ENCODE data around the gene TIMP2.

The TIMP2 gene

GRCh38 chr17:78957128-78957527 lies 31.9 kb upstream of the TIMP2 start:
- Histone ChIP-seq H3K9me3 (ENCODE audit: severe bottlenecking) (no peaks in the 10 kb centered on the region), H3K4me1 (ENCODE audit: insufficient read depth, poor library complexity, severe bottlenecking) (no peaks in the 10 kb centered on the region), H3K27me3 (ENCODE audit: insufficient read depth, poor library complexity, severe bottlenecking) (no peaks in the 10 kb centered on the region), H3K27ac (ENCODE audit: poor library complexity, severe bottlenecking) (no peak overlapping the region), H3K36me3 (ENCODE audit: low read depth) (no peaks in the 10 kb centered on the region), H3K4me3 (ENCODE audit: severe bottlenecking) (no peak overlapping the region)
- DNase-seq (ENCODE audit: low spot score) (no peak), ATAC-seq (ENCODE audit: low read depth) (no peak)
- no peak for TF ChIP-seq CTCF (IDR thresholded peaks at IDR 0.05; ENCODE audit: poor library complexity, severe bottlenecking)

GRCh38 chr17:78956254-78956653 lies 31.1 kb upstream of the TIMP2 start:
- no peaks in the 10 kb centered on the region for H3K36me3 ChIP-seq (ENCODE audit: low read depth)
- H3K27me3 ChIP-seq (ENCODE audit: insufficient read depth, poor library complexity, severe bottlenecking): no peaks in the 10 kb centered on the region
- ATAC-seq (ENCODE audit: low read depth) (no peak), DNase-seq (ENCODE audit: low spot score) (no peak)
- no peaks in the 10 kb centered on the region for H3K4me1 ChIP-seq (ENCODE audit: insufficient read depth, poor library complexity, severe bottlenecking)
- H3K27ac ChIP-seq (ENCODE audit: poor library complexity, severe bottlenecking): no peak overlapping the region
- no peak overlapping the region for H3K4me3 ChIP-seq (ENCODE audit: severe bottlenecking)
- H3K9me3 ChIP-seq (ENCODE audit: severe bottlenecking): no peaks in the 10 kb centered on the region
- no peak for TF ChIP-seq CTCF (IDR thresholded peaks at IDR 0.05; ENCODE audit: poor library complexity, severe bottlenecking)

GRCh38 chr17:78954684-78955083 lies 29.5 kb upstream of the TIMP2 start:
- H3K36me3 ChIP-seq (ENCODE audit: low read depth): no peaks in the 10 kb centered on the region
- no peak for TF ChIP-seq CTCF (IDR thresholded peaks at IDR 0.05; ENCODE audit: poor library complexity, severe bottlenecking)
- H3K9me3 ChIP-seq (ENCODE audit: severe bottlenecking): no peaks in the 10 kb centered on the region
- H3K4me1 ChIP-seq (ENCODE audit: insufficient read depth, poor library complexity, severe bottlenecking): no peaks in the 10 kb centered on the region
- H3K27me3 ChIP-seq (ENCODE audit: insufficient read depth, poor library complexity, severe bottlenecking): no peaks in the 10 kb centered on the region
- ATAC-seq (ENCODE audit: low read depth): no peak
- H3K27ac ChIP-seq (ENCODE audit: poor library complexity, severe bottlenecking): no peak overlapping the region
- no peak for DNase-seq (ENCODE audit: low spot score)
- no peak overlapping the region for H3K4me3 ChIP-seq (ENCODE audit: severe bottlenecking)

GRCh38 chr17:78953356-78954350 lies 28.5 kb upstream of the TIMP2 start:
- H3K36me3 ChIP-seq (ENCODE audit: low read depth): no peaks in the 10 kb centered on the region
- H3K27ac ChIP-seq (ENCODE audit: poor library complexity, severe bottlenecking): no peak overlapping the region
- DNase-seq (ENCODE audit: low spot score) (no peak), ATAC-seq (ENCODE audit: low read depth) (no peak)
- H3K4me1 ChIP-seq (ENCODE audit: insufficient read depth, poor library complexity, severe bottlenecking): no peaks in the 10 kb centered on the region
- no peaks in the 10 kb centered on the region for H3K9me3 ChIP-seq (ENCODE audit: severe bottlenecking)
- TF ChIP-seq CTCF (IDR thresholded peaks at IDR 0.05; ENCODE audit: poor library complexity, severe bottlenecking): no peak
- H3K27me3 ChIP-seq (ENCODE audit: insufficient read depth, poor library complexity, severe bottlenecking): no peaks in the 10 kb centered on the region
- no peak overlapping the region for H3K4me3 ChIP-seq (ENCODE audit: severe bottlenecking)

GRCh38 chr17:78952706-78953105 lies 27.5 kb upstream of the TIMP2 start:
- Histone ChIP-seq H3K27ac (ENCODE audit: poor library complexity, severe bottlenecking) (no peak overlapping the region), H3K4me3 (ENCODE audit: severe bottlenecking) (no peak overlapping the region), H3K27me3 (ENCODE audit: insufficient read depth, poor library complexity, severe bottlenecking) (no peaks in the 10 kb centered on the region), H3K9me3 (ENCODE audit: severe bottlenecking) (no peaks in the 10 kb centered on the region), H3K36me3 (ENCODE audit: low read depth) (no peaks in the 10 kb centered on the region), H3K4me1 (ENCODE audit: insufficient read depth, poor library complexity, severe bottlenecking) (no peaks in the 10 kb centered on the region)
- ATAC-seq (ENCODE audit: low read depth): no peak
- no peak for DNase-seq (ENCODE audit: low spot score)
- TF ChIP-seq CTCF (IDR thresholded peaks at IDR 0.05; ENCODE audit: poor library complexity, severe bottlenecking): no peak

Measured in RWPE2 (cell line).